Mesodermal cell (in vitro differentiated cells): ENCODE measurements around the gene GP1BA.
"Not testable (repeated sequence)": the region's sequence is repeated elsewhere in the genome, so short reads cannot be mapped to it uniquely, and the experiment has no call there.

ENCODE experiments used
- H3K27ac ChIP-seq: 2 replicates; pipeline ENCODE4 v1.7.0; 2013; ENCODE audit warnings: mild to moderate bottlenecking, low read depth, low read length, moderate library complexity; ENCODE audit not compliant: severe bottlenecking
- H3K36me3 ChIP-seq: 2 replicates; pipeline ENCODE4 v1.7.1; 2013; ENCODE audit warnings: mild to moderate bottlenecking, low read length, moderate library complexity; ENCODE audit not compliant: control insufficient read depth, insufficient read depth
- H3K4me1 ChIP-seq: one replicate; pipeline ENCODE4 v1.7.1; 2013; ENCODE audit warnings: mild to moderate bottlenecking, low read length; ENCODE audit not compliant: insufficient read depth, control insufficient read depth, poor library complexity, severe bottlenecking
- H3K4me3 ChIP-seq: 2 replicates; pipeline ENCODE4 v1.7.0; 2013; ENCODE audit warnings: low read length, control low read depth, mild to moderate bottlenecking; ENCODE audit not compliant: insufficient read depth, poor library complexity, severe bottlenecking; ENCODE audit errors: extremely low read depth
- H3K9me3 ChIP-seq: 2 replicates; pipeline ENCODE4 v1.7.1; 2013; ENCODE audit warnings: mild to moderate bottlenecking, low read length, moderate library complexity; ENCODE audit not compliant: control insufficient read depth
- WGBS, 2 experiments: methylation state at CpG; one replicate each; pipeline ENCODE4 v1.1.5; 2013; ENCODE audit warnings: missing lambda C conversion rate in 2 of 2; ENCODE audit not compliant: insufficient coverage in 2 of 2; 5-methylcytosine and 5-hydroxymethylcytosine counted together

GP1BA gene

GRCh38 chr17:4902540-4902939 lies 29.5 kb upstream of the GP1BA start:
- WGBS, 2 experiments, result 84 to 91% methylated on average over 4 to 5 of the region's 8 CpGs
- Histone ChIP-seq H3K36me3 (peaks cover 27% of the 10 kb centered on the region), H3K27ac (no peak overlapping the region), H3K4me3 (no peak overlapping the region), H3K4me1 (no peaks in the 10 kb centered on the region), H3K9me3 (peaks cover 4% of the 10 kb centered on the region)

GRCh38 chr17:4903051-4903818 lies 28.8 kb upstream of the GP1BA start, which contains the start of gene CHRNE:
CHRNE (minus strand) TSS chr17:4903098; CDS start chr17:4903063, 35 bp downstream.
- WGBS, 2 experiments, result 32 to 51% methylated on average over 6 to 9 of the region's 10 CpGs
- Histone ChIP-seq H3K27ac (no peak within 1 kb of the TSS), H3K4me1 (peaks cover 3% of the 10 kb centered on the region), H3K9me3 (peaks cover 4% of the 10 kb centered on the region), H3K36me3 (peaks cover 23% of the 10 kb centered on the region), H3K4me3 (no peak within 1 kb of the TSS)

GRCh38 chr17:4906642-4907041 lies 25.4 kb upstream of the GP1BA start:
- H3K27ac ChIP-seq, H3K9me3 ChIP-seq, H3K36me3 ChIP-seq, H3K4me3 ChIP-seq, H3K4me1 ChIP-seq: not testable (repeated sequence)

GRCh38 chr17:4908301-4908700 lies 23.8 kb upstream of the GP1BA start:
- Histone ChIP-seq H3K9me3 (no peaks in the 10 kb centered on the region), H3K4me3 (no peak overlapping the region), H3K27ac (peak overlapping the region; percentile 68), H3K4me1 (peaks cover 10% of the 10 kb centered on the region), H3K36me3 (no peaks in the 10 kb centered on the region)
- 34% methylated on average over 9 to 10 of the region's 10 CpGs for WGBS, 2 experiments

GRCh38 chr17:4908711-4909496 lies 23.2 kb upstream of the GP1BA start:
- Histone ChIP-seq H3K4me1 (peaks cover 10% of the 10 kb centered on the region), H3K27ac (peak overlapping the region; percentile 68), H3K36me3 (no peaks in the 10 kb centered on the region), H3K4me3 (no peak overlapping the region), H3K9me3 (no peaks in the 10 kb centered on the region)
- 37% methylated on average over 17 to 18 of the region's 20 CpGs for WGBS, 2 experiments

- Histone ChIP-seq H3K4me1 (no peaks in the 10 kb centered on the region), H3K9me3 (no peaks in the 10 kb centered on the region), H3K36me3 (no peaks in the 10 kb centered on the region), H3K27ac (no peak overlapping the region), H3K4me3 (no peak overlapping the region)
- 100% methylated on average over 1 of the region's 1 CpG; no CpG with 5 or more reads in 1 of the 2 experiments for WGBS, 2 experiments
Measured at GRCh38 chr17:4913994-4914393, 18.1 kb upstream of the GP1BA start.

- not testable (repeated sequence) for H3K4me1 ChIP-seq, H3K9me3 ChIP-seq, H3K27ac ChIP-seq, H3K36me3 ChIP-seq, H3K4me3 ChIP-seq
- WGBS, 2 experiments, result 94 to 97% methylated on average over 3 of the region's 4 CpGs
Measured at GRCh38 chr17:4914551-4914950, 17.5 kb upstream of the GP1BA start.

GRCh38 chr17:4919511-4920047 lies 12.5 kb upstream of the GP1BA start:
- H3K4me1 ChIP-seq, result no peaks in the 10 kb centered on the region
- no peak overlapping the region for H3K27ac ChIP-seq
- no peaks in the 10 kb centered on the region for H3K9me3 ChIP-seq
- H3K4me3 ChIP-seq, result no peak overlapping the region
- H3K36me3 ChIP-seq, result no peaks in the 10 kb centered on the region
- WGBS, 2 experiments, result 60 to 64% methylated on average over 4 to 5 of the region's 8 CpGs

GRCh38 chr17:4920351-4921048 lies 11.6 kb upstream of the GP1BA start:
- no peaks in the 10 kb centered on the region for H3K36me3 ChIP-seq
- no peak overlapping the region for H3K4me3 ChIP-seq
- WGBS, 2 experiments, result 99 to 100% methylated on average over 6 to 9 of the region's 10 CpGs
- H3K4me1 ChIP-seq, result no peaks in the 10 kb centered on the region
- no peak overlapping the region for H3K27ac ChIP-seq
- no peaks in the 10 kb centered on the region for H3K9me3 ChIP-seq

- H3K36me3 ChIP-seq, result no peaks in the 10 kb centered on the region
- no peaks in the 10 kb centered on the region for H3K4me1 ChIP-seq
- no peaks in the 10 kb centered on the region for H3K9me3 ChIP-seq
- no peak overlapping the region for H3K4me3 ChIP-seq
- WGBS, 2 experiments, result 79% methylated on average over 3 of the region's 4 CpGs; no CpG with 5 or more reads in 1 of the 2 experiments
- no peak overlapping the region for H3K27ac ChIP-seq
Measured at GRCh38 chr17:4921320-4921719, 10.8 kb upstream of the GP1BA start.
